ENCODE results near the gene NR2E3. TPM values are rescaled to one million over a fixed set of nuclear protein-coding genes. Genes with fewer than 3 reads are reported as not detected.

The NR2E3 gene
- total RNA-seq, 1 donor from 2014 or later, result 0.33 TPM

- no peak for ATAC-seq
- DNase-seq (ENCODE audit: low spot score), result no peak
Observed at GRCh38 chr15:71790081-71790480, 20.3 kb upstream of the NR2E3 start.

- ATAC-seq (no peak), DNase-seq (ENCODE audit: low spot score) (no peak)
Observed at GRCh38 chr15:71791975-71792374, 18.4 kb upstream of the NR2E3 start.

- DNase-seq (ENCODE audit: low spot score) (no peak), ATAC-seq (no peak)
Observed at GRCh38 chr15:71792521-71792920, 17.8 kb upstream of the NR2E3 start.

- no peak for ATAC-seq
Observed at GRCh38 chr15:71798641-71799040, 11.7 kb upstream of the NR2E3 start.

GRCh38 chr15:71800190-71800589, 10.2 kb upstream of the NR2E3 start:
- ATAC-seq (no peak), DNase-seq (ENCODE audit: low spot score) (no peak)

More at GRCh38 chr15:71798641-71799040, 11.7 kb upstream of the NR2E3 start:
- no peak for DNase-seq (ENCODE audit: low spot score)

GRCh38 chr15:71800835-71801745, 9.3 kb upstream of the NR2E3 start:
- DNase-seq (ENCODE audit: low spot score), result no peak

GRCh38 chr15:71801935-71802655, 8.3 kb upstream of the NR2E3 start:
- ATAC-seq (no peak), DNase-seq (ENCODE audit: low spot score) (no peak)

More at GRCh38 chr15:71800835-71801745, 9.3 kb upstream of the NR2E3 start:
- peak; percentile 96 for ATAC-seq

- ATAC-seq (peak; percentile 53), DNase-seq (ENCODE audit: low spot score) (no peak)
Observed at GRCh38 chr15:71802770-71803169, 7.6 kb upstream of the NR2E3 start.

- ATAC-seq (no peak), DNase-seq (ENCODE audit: low spot score) (no peak)
Observed at GRCh38 chr15:71804226-71804625, 6.1 kb upstream of the NR2E3 start.

GRCh38 chr15:71804695-71805470, 5.5 kb upstream of the NR2E3 start:
- ATAC-seq (no peak), DNase-seq (ENCODE audit: low spot score) (no peak)

- no peak for ATAC-seq
- no peak for DNase-seq (ENCODE audit: low spot score)
Observed at GRCh38 chr15:71806452-71806931, 3.9 kb upstream of the NR2E3 start.

- DNase-seq (ENCODE audit: low spot score), result no peak
- no peak for ATAC-seq
Observed at GRCh38 chr15:71807125-71807629, 3.2 kb upstream of the NR2E3 start.

GRCh38 chr15:71807691-71808091, 2.7 kb upstream of the NR2E3 start:
- DNase-seq (ENCODE audit: low spot score) (no peak), ATAC-seq (no peak)

GRCh38 chr15:71808311-71809020, 1.9 kb upstream of the NR2E3 start:
- ATAC-seq (no peak), DNase-seq (ENCODE audit: low spot score) (no peak)

GRCh38 chr15:71809346-71809745, 1.0 kb upstream of the NR2E3 start:
- ATAC-seq, result no peak
- DNase-seq (ENCODE audit: low spot score), result no peak

GRCh38 chr15:71811036-71811736, 832 bp downstream of the NR2E3 start:
- ATAC-seq (no peak), DNase-seq (ENCODE audit: low spot score) (no peak)

GRCh38 chr15:71811752-71812735, 1.7 kb downstream of the NR2E3 start:
- ATAC-seq (no peak), DNase-seq (ENCODE audit: low spot score) (no peak)

- no peak for ATAC-seq
- DNase-seq (ENCODE audit: low spot score), result no peak
Observed at GRCh38 chr15:71812966-71813722, 2.8 kb downstream of the NR2E3 start.
